Left forelimb (tissue), 1 donor: ENCODE data around the gene COA6.
A peak's percentile ranks its signal among the peaks of the same experiment; 100 is the strongest.
"Not testable (repeated sequence)": the region's sequence is repeated elsewhere in the genome, so short reads cannot be mapped to it uniquely, and the experiment has no call there.

Source experiments
- DNase-seq: peaks from one replicate; pipeline ENCODE4 v3.0.0-alpha.2; 2018; ENCODE audit warnings: low spot score

COA6 gene

DNA sequence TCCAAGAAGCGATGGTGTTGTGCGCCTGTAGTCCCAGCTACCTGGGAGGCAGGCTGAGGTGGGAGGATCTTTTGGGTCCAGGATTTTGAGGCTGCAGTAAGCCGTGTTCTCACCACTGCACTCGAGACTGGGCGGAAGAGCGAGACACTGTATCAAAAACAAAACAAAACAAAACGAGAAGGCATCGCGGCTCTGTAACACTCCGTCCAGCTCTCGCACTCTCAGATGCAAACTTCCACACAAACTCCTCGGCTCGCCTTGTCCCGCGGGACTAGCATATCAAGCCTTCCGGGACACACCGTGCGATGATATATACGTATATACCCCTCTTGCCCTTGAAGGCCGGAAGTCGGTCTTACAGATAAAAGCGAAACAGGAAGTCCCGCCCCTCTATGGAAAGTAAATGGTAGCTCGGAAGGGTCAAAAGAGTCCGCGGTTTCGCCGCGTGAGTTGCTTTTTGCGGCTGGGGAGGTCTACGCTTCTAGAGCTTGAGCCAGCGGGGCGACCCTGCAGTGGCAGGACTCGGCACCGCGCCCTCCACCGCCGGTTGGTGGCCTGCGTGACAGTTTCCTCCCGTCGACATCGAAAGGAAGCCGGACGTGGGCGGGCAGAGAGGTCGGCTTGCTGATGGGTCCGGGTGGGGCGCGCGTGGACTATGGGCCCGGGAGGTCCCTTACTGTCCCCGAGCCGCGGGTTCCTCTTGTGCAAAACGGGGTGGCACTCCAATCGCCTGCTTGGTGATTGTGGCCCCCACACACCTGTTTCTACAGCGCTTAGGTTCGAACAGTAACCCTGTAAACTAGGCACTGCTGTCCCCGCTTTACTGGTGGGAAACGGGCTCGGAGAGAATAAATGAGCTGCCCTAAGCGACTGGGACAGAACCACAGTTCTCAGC is at the start of gene COA6:
COA6 (plus strand) TSS at position 393 of the 895 bp plus-strand sequence; CDS start at position 404, 11 bp downstream.
- peak; percentile 91 for DNase-seq

DNA sequence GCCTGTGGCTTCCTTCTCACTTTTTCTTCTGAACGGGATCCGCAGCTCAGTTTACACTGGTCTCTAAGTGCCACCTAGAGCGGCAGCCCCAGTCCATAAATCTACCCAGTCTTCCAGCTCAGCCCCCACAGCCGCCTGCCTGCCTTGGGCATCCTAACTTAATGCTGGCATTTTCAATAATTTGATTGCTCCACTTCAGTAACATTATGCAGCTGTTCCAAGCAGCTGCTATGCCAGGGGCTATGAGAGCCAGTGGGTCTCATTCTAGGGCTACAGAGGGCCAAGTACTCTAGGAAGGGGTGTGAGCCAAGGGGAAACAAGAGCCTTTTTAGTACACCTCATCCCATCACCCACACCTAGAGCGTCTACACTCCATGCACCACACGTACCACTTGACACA is 48.4 kb upstream of the COA6 start:
- no peak for DNase-seq

DNA sequence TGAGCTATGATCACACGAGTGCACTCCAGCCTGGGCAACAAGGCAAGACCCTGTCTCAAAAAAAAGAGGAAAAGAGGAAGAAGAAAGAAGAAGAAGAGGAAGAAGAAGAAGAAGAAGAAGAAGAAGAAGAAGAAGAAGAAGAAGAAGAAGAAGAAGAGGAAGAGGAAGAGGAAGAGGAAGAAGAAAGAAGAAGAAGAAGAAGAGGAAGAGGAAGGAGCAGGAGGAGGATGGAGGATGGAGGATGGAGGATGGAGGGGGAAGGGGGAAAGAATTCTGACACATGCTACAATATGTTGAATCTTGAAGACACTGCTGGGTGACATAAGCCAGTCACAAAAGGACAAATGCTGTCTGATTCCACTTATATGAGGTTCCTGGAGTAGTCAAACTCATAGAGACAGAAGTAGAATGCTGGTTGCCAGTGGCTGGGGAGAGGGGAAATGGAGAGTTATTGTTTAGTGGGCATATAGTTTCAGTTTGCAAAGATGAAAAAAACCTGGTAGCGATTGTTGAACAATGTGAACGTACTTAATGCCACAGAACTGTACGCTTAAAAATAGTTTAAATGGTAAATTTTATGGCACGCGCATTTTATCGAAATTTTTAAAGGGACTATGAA is 47.3 kb upstream of the COA6 start:
- no peak for DNase-seq

DNA sequence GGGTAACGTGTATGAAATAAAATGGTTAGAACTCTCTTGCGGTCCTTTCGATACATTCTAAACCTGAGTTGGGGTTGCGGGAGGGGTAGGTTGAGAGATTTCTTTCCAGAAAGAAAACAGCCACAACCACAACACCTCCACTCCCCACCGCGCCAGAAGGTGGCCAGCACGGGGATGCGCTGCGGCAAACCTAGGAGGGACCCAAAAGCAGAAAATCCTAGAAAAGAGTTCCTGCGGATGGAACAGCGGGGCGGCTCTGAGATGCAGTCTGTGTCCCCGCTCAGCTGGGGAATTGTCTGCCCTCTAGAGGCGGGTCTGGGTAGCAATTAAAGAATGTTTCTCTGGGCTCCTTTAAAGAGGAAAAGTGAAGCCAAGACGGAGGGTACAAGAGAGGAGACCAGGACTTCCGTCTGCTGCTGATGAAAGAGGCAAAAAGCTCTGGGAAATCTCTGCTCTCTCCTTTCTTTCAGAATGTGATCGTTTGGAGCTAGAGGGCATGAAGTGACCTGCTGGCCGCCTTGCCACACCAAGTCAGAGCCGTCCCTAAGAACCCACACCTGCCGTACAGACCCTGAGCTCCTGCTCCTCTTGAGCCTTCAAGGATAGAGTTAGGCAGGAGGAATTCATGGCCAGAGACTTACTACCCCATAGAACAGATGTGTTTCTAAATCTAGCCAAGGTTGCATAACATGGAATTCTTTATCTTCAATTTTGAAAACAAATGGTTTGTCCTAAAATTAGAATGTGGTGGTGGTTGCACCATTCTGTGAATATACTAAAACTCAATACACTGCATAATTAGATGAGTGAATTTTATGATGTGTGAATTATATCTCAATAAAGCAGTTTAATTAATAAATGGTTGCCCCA is 46.5 kb upstream of the COA6 start:
- DNase-seq = no peak

- DNase-seq = no peak
Observed at GRCh38 chr1:234327577-234328164, 45.6 kb upstream of the COA6 start.

- DNase-seq = no peak
Observed at GRCh38 chr1:234330843-234331215, 42.4 kb upstream of the COA6 start.

DNA sequence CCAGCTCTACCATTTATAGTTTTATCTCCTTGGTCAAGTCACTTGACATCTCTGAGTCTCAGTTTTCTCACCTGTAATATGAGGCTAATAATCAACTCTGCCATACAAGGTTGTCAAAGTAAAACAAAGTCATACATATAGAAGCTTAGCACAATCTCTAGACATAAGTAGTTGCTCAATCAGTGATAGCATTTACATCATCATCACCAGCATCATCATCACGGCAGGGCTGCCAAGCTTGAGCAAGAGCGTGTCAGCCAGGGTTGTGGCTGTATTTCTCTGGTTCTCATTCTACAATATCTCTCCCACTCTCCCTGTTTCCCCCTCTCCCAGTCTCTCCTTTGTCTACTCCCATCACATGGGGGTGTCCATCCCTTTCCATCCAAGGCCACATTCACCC is 41.7 kb upstream of the COA6 start:
- DNase-seq = no peak

DNA sequence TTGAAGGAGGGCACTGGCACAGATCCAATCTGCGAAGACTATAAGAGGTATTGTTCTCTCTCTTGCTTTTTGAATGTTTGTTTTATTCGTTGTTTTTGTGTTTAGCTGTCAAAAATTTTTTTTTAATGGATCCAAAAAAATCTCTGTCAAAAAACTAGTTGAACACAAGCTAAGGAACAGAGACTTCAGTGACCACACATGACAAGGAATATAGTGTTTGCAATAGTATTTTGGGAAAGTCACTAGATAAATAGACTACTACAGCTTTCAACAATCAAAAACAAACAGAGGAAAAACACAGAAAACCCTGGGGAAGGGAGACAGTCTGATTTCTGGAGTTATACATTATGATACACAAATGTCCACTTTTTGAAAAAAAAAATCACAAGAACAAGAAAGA is 36.9 kb upstream of the COA6 start:
- no peak for DNase-seq

- no peak for DNase-seq
Observed at GRCh38 chr1:234337233-234337632, 36.0 kb upstream of the COA6 start.

GRCh38 chr1:234340528-234340927 is 32.7 kb upstream of the COA6 start:
- DNase-seq = no peak

DNA sequence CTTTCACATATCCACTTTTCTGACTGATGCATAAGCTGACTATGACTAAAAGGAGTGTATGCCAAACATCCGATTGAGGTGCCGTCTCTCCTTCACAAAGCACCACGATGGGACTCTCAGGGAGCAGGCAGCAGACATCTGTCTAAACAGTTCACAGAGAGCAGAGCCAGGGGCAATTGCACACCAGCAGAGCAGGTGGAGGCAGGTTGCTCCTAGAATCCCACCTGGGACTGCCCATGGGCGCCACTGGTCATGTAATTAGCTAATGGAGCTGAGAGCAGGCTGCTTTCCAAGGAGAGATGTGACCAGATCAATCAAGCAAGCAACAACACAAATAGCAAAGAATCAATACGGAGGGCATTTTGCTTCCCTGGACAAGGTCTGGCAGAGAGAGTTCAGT is 30.5 kb upstream of the COA6 start:
- no peak for DNase-seq

- no peak for DNase-seq
Observed at GRCh38 chr1:234345237-234345636, 28.0 kb upstream of the COA6 start.

GRCh38 chr1:234348964-234349363 is 24.3 kb upstream of the COA6 start:
- DNase-seq = no peak

DNA sequence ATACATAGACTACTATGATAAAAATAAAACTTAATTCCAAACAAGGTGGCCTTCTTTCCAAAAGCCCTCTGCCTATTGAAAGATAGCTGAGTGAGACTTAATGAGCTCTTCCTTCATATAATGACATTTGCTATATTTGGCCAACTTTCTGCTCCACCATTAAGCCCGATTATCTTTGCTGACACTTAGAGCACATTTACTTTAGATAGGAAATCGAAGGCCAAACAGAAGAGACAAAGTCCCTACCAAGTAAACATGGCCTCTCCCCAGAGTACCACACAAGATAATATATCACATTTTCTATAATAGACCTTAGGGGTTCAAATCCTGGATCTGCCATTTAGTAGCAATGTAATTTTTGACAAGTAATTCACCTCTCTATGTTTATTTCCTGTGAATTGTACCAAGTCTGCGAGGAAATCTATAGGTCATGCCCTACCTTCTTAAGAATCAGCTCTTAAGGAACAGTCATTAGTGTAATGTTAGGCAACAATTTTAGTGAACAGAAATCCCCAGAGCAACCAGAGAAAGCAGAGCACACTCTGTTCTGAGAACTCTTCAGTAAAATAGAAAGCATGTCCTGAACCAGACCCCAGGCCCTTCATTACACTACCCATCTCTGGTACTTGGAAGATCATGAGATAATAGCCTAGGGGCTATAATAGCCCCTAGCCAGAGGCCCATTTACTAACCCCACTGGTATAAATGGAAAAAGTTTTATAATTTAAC is 17.3 kb upstream of the COA6 start:
- DNase-seq = no peak

DNA sequence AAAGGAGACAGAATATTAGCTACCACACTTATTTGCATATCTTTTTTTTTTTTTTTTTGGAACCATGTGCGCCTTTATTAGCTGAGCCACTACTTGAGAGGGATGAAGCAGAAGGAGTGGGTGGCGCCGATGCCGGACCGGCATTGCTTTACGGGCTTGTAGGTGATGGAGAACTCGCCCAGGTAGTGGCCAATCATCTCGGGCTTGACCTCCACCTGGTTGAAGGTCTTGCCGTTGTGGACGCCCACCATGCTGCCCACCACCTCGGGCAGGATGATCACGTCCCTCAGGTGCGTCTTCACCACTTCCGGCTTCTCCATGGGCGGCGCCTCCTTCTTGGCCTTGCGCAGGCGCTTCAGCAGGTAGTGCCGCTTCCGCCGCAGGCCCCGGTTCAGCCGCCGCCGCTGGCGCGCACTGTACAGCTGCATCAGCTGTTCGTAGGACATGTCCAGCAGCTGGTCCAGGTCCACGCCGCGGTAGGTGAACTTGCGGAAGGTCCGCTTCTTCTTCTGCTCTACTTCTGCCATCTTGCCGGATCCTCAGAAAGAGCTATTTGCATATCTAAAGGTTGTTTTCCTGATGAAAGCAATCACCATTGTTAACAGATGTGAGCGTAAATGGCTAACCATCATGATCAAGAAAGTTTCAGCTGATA is 16.5 kb upstream of the COA6 start:
- not testable (repeated sequence) for DNase-seq

DNA sequence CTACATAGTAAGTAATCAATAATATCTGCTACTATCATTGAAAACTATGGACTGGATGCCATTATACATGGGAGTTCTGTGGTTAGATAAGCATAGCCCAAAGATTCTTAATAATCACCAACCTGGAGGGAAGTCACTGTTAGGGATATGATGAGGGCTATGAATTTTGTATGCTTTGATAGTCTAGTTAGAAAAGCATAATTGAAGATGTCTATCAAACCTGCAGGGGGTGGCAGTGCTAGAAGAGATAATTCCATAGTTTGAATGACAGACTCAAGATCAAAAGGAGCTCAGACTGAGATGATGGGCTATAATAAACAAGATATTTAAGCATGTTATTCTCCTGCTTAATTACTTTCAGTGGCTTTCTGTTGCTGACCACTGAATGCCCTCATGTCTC is 15.4 kb upstream of the COA6 start:
- no peak for DNase-seq

GRCh38 chr1:234361102-234361603 is 12.1 kb upstream of the COA6 start:
- DNase-seq = no peak

DNA sequence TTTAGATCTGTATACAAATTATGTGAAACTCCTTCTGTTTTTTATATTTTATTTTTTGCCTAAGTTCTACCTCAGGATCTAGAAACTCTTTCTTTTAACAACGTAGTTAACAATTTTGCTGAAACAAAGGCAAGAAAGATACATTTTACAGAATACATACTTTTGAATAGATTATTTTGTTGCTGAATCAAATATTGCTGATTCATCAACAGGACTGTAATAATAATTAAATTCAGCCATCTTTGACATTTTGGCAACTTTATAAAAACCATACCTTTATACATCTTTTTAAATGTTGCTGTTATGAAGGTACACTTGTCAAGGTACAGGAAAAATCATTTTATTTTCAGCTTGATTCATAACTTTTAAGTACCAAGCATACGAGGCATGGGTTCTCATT is 10.7 kb upstream of the COA6 start:
- no peak for DNase-seq

GRCh38 chr1:234368320-234369032 is 4.8 kb upstream of the COA6 start:
- DNase-seq = no peak

- no peak for DNase-seq
Observed at GRCh38 chr1:234369033-234369430, 4.2 kb upstream of the COA6 start.
